SK-N-SH treated with all-trans-retinoic acid at 6 μM for 48 hours (cell line): ENCODE measurements around the gene EGFL8.

Experiments
- ATAC-seq: fragments of 200-7000 bp; cut with Tn5 transposase; 3 replicates; pipeline ENCODE4 v1.9.1; 2020; ENCODE audit warnings: mild to moderate bottlenecking, moderate library complexity
- ARNTL ChIP-seq: fragments of 450-650 bp; formaldehyde crosslinking; IDR thresholded peaks from 2 replicates; pipeline ENCODE4 v1.5.0; 2020; ENCODE audit warnings: low read depth, mild to moderate bottlenecking, moderate library complexity, borderline replicate concordance
- BACH2 ChIP-seq: fragments of 250-450 bp; sonication (Bioruptor Pico); IDR thresholded peaks from 2 replicates; pipeline ENCODE4 v1.9.0; 2021; ENCODE audit warnings: mild to moderate bottlenecking, borderline replicate concordance
- CREB5 ChIP-seq: fragments of 250-450 bp; sonication (Bioruptor Pico); IDR thresholded peaks from 2 replicates; pipeline ENCODE4 v1.5.1; 2020; ENCODE audit warnings: low read depth, mild to moderate bottlenecking, moderate library complexity
- CSDC2 ChIP-seq: fragments of 250-450 bp; sonication (Bioruptor Pico); IDR thresholded peaks from 2 replicates; pipeline ENCODE4 v1.5.0; 2020; ENCODE audit warnings: mild to moderate bottlenecking, moderate library complexity
- CSRNP3 ChIP-seq: fragments of 250-450 bp; sonication (Bioruptor Pico); IDR thresholded peaks from 2 replicates; pipeline ENCODE4 v1.5.1; 2021; ENCODE audit warnings: mild to moderate bottlenecking, moderate library complexity
- ESRRG ChIP-seq: fragments of 250-450 bp; sonication (Bioruptor Pico); IDR thresholded peaks from 2 replicates; pipeline ENCODE4 v1.6.1; 2021; ENCODE audit warnings: mild to moderate bottlenecking
- GLIS3 ChIP-seq: fragments of 250-450 bp; sonication (Bioruptor Pico); IDR thresholded peaks from 2 replicates; pipeline ENCODE4 v1.5.0; 2020; ENCODE audit warnings: mild to moderate bottlenecking, moderate library complexity
- ISL1 ChIP-seq: fragments of 250-450 bp; sonication (Bioruptor Pico); IDR thresholded peaks from 2 replicates; pipeline ENCODE4 v2.1.2; 2022; ENCODE audit warnings: mild to moderate bottlenecking, moderate library complexity
- OSR1 ChIP-seq: fragments of 250-450 bp; sonication (Bioruptor Pico); IDR thresholded peaks from 2 replicates; pipeline ENCODE4 v1.8.0; 2022; ENCODE audit warnings: moderate library complexity, mild to moderate bottlenecking, inconsistent platforms
- PATZ1 ChIP-seq: fragments of 250-450 bp; sonication (Bioruptor Pico); IDR thresholded peaks from 2 replicates; pipeline ENCODE4 v1.8.0; 2020; ENCODE audit warnings: mild to moderate bottlenecking, moderate library complexity, borderline replicate concordance
- POU6F1 ChIP-seq: fragments of 250-450 bp; sonication (Bioruptor Pico); IDR thresholded peaks from 2 replicates; pipeline ENCODE4 v1.8.0; 2021; ENCODE audit warnings: low read depth, mild to moderate bottlenecking, moderate library complexity, borderline replicate concordance
- PPARA ChIP-seq: fragments of 250-450 bp; sonication (Bioruptor Pico); IDR thresholded peaks from 2 replicates; pipeline ENCODE4 v1.5.0; 2020; ENCODE audit warnings: mild to moderate bottlenecking, borderline replicate concordance
- RARB ChIP-seq: fragments of 250-450 bp; sonication (Bioruptor Pico); IDR thresholded peaks from 2 replicates; pipeline ENCODE4 v1.8.0; 2021; ENCODE audit warnings: mild to moderate bottlenecking, moderate library complexity
- SNAI2 ChIP-seq: fragments of 250-450 bp; sonication (Bioruptor Pico); IDR thresholded peaks from 2 replicates; pipeline ENCODE4 v1.5.0; 2020; ENCODE audit warnings: mild to moderate bottlenecking, moderate library complexity
- TCF4 ChIP-seq: fragments of 250-450 bp; sonication (Bioruptor Pico); IDR thresholded peaks from 2 replicates; pipeline ENCODE4 v1.8.0; 2021; ENCODE audit warnings: mild to moderate bottlenecking, moderate library complexity, borderline replicate concordance
- TOX ChIP-seq: fragments of 250-450 bp; sonication (Bioruptor Pico); IDR thresholded peaks from 2 replicates; pipeline ENCODE4 v1.8.0; 2021; ENCODE audit warnings: mild to moderate bottlenecking, moderate library complexity, borderline replicate concordance
- TSHZ2 ChIP-seq: fragments of 250-450 bp; sonication (Bioruptor Pico); IDR thresholded peaks from 2 replicates; pipeline ENCODE4 v1.5.0; 2020; ENCODE audit warnings: mild to moderate bottlenecking, moderate library complexity
- ZC3H10 ChIP-seq: fragments of 250-450 bp; sonication (Bioruptor Pico); IDR thresholded peaks from 2 replicates; pipeline ENCODE4 v1.5.1; 2021; ENCODE audit warnings: mild to moderate bottlenecking, moderate library complexity
- ZFP3 ChIP-seq: fragments of 250-450 bp; sonication (Bioruptor Pico); IDR thresholded peaks from 2 replicates; pipeline ENCODE4 v1.5.0; 2020; ENCODE audit warnings: mild to moderate bottlenecking, moderate library complexity
- ZFP30 ChIP-seq: fragments of 450-650 bp; formaldehyde crosslinking; IDR thresholded peaks from 2 replicates; pipeline ENCODE4 v1.5.0; 2022; ENCODE audit warnings: mild to moderate bottlenecking, moderate library complexity
- ZNF565 ChIP-seq: fragments of 450-650 bp; formaldehyde crosslinking; conservative IDR thresholded peaks from 2 replicates; pipeline ENCODE4 v1.5.0; 2020; ENCODE audit warnings: low read depth, mild to moderate bottlenecking, moderate library complexity
- ZNF70 ChIP-seq: fragments of 450-650 bp; formaldehyde crosslinking; IDR thresholded peaks from 2 replicates; pipeline ENCODE4 v1.5.0; 2020; ENCODE audit warnings: mild to moderate bottlenecking, moderate library complexity
- ZNF8 ChIP-seq: fragments of 450-650 bp; formaldehyde crosslinking; IDR thresholded peaks from 2 replicates; pipeline ENCODE4 v1.5.0; 2020; ENCODE audit warnings: mild to moderate bottlenecking, moderate library complexity

Gene EGFL8

GRCh38 chr6:32167154-32167760 lies 2.9 kb downstream of the EGFL8 start:
- ATAC-seq, result no peak
- no peak for TF ChIP-seq SNAI2 (CRISPR knock-in tag)
- no peak for TF ChIP-seq ZFP30
- no peak for TF ChIP-seq PATZ1
- TF ChIP-seq ZFP3 (CRISPR knock-in tag), result no peak
- TF ChIP-seq ZNF8 (CRISPR knock-in tag), result no peak
- TF ChIP-seq GLIS3 (CRISPR knock-in tag), result no peak
- no peak for TF ChIP-seq ZNF565 (CRISPR knock-in tag)
- no peak for TF ChIP-seq ZNF70 (CRISPR knock-in tag)
- TF ChIP-seq CREB5, result no peak
- no peak for TF ChIP-seq CSDC2 (CRISPR knock-in tag)
- no peak for TF ChIP-seq TCF4 (CRISPR knock-in tag)
- no peak for TF ChIP-seq ARNTL (CRISPR knock-in tag)
- no peak for TF ChIP-seq RARB (CRISPR knock-in tag)
- TF ChIP-seq ISL1 (CRISPR knock-in tag), result no peak
- TF ChIP-seq ZC3H10 (CRISPR knock-in tag), result no peak
- TF ChIP-seq OSR1, result no peak
- TF ChIP-seq PPARA (CRISPR knock-in tag), result no peak
- no peak for TF ChIP-seq CSRNP3 (CRISPR knock-in tag)
- TF ChIP-seq, all 23 proteins: peak for 0

GRCh38 chr6:32167761-32168262 lies 3.4 kb downstream of the EGFL8 start:
- TF ChIP-seq CREB5 (no peak), RARB (CRISPR knock-in tag) (no peak), ISL1 (CRISPR knock-in tag) (no peak), ESRRG (CRISPR knock-in tag) (no peak), TOX (CRISPR knock-in tag) (no peak), ZNF565 (CRISPR knock-in tag) (no peak), ZFP30 (no peak), SNAI2 (CRISPR knock-in tag) (no peak), BACH2 (CRISPR knock-in tag) (no peak), TSHZ2 (CRISPR knock-in tag) (no peak), ZNF8 (CRISPR knock-in tag) (no peak), OSR1 (no peak)
- ATAC-seq, result no peak

- no peak for ATAC-seq
- TF ChIP-seq BACH2 (CRISPR knock-in tag), result no peak
- TF ChIP-seq SNAI2 (CRISPR knock-in tag), result no peak
- no peak for TF ChIP-seq ARNTL (CRISPR knock-in tag)
- TF ChIP-seq GLIS3 (CRISPR knock-in tag), result no peak
- TF ChIP-seq OSR1, result no peak
- no peak for TF ChIP-seq ESRRG (CRISPR knock-in tag)
- TF ChIP-seq ZC3H10 (CRISPR knock-in tag), result no peak
- TF ChIP-seq ZNF8 (CRISPR knock-in tag), result no peak
- no peak for TF ChIP-seq ZFP3 (CRISPR knock-in tag)
- TF ChIP-seq TOX (CRISPR knock-in tag), result no peak
- TF ChIP-seq TCF4 (CRISPR knock-in tag), result no peak
- no peak for TF ChIP-seq PPARA (CRISPR knock-in tag)
- no peak for TF ChIP-seq CSDC2 (CRISPR knock-in tag)
- no peak for TF ChIP-seq RARB (CRISPR knock-in tag)
- TF ChIP-seq ZNF70 (CRISPR knock-in tag), result no peak
- TF ChIP-seq ZFP30, result no peak
- TF ChIP-seq POU6F1 (CRISPR knock-in tag), result no peak
These were observed 4.0 kb downstream of the EGFL8 start for GRCh38 chr6:32168350-32168749.
